Measurements from ENCODE around the gene KCNF1. TPM values are rescaled to one million over a fixed set of nuclear protein-coding genes. Genes with fewer than 3 reads are reported as not detected.

The KCNF1 gene
- total and polyA plus RNA-seq, 2 of the 8 experiments (the other 6 are each of a cell fraction or from before 2014, with no cell fraction given) = 0.48 to 1.5 TPM

GRCh38 chr2:10885094-10885860 is 26.5 kb upstream of the KCNF1 start (continued):
- no peak for TF ChIP-seq SRF (IDR thresholded peaks at IDR 0.05; ENCODE audit: low read depth, low read length)
- TF ChIP-seq RAD21 (IDR thresholded peaks at IDR 0.05 in 1 of 2, conservative IDR thresholded peaks at IDR 0.05 in 1 of 2; ENCODE audit: low read depth in 2 of 2, low read length in 2 of 2) = no peak
- no peak for TF ChIP-seq MAX (IDR thresholded peaks at IDR 0.05)
- TF ChIP-seq EZH2 (IDR thresholded peaks at IDR 0.05; ENCODE audit: low read depth, low read length, severe bottlenecking) = no peak
- no peak for TF ChIP-seq TCF12 (IDR thresholded peaks at IDR 0.05; ENCODE audit: low read depth, low read length)
- no peak for TF ChIP-seq BACH1 (IDR thresholded peaks at IDR 0.05; ENCODE audit: low read length)
- TF ChIP-seq NANOG (IDR thresholded peaks at IDR 0.05; ENCODE audit: insufficient read depth, low read depth, low read length, poor library complexity, severe bottlenecking) = no peak
- no peak for TF ChIP-seq RXRA (IDR thresholded peaks at IDR 0.05; ENCODE audit: insufficient read depth, low read depth, low read length)
- no peak for TF ChIP-seq TBP (IDR thresholded peaks at IDR 0.05; ENCODE audit: low read depth, low read length)
